Cardiac muscle cell (in vitro differentiated cells and primary cell): Measurements from ENCODE around the gene NTMT1. TPM values are rescaled to one million over a fixed set of nuclear protein-coding genes. Genes with fewer than 3 reads are reported as not detected.

Source experiments
- DNase-seq, 2 donors: peaks; one replicate each; pipeline versions ENCODE4 v3.0.0 to v3.0.0-alpha.2; 2010 to 2017; ENCODE audit warnings: low read depth in 1 of 2, low spot score in 1 of 2
- H3K27ac ChIP-seq: fragments of 200-600 bp; sonication (generic); 2 replicates; pipeline ENCODE4 v1.5.1; 2016
- H3K27me3 ChIP-seq: fragments of 200-600 bp; sonication (generic); 2 replicates; pipeline ENCODE4 v1.6.0; 2016; ENCODE audit warnings: control low read depth
- H3K36me3 ChIP-seq: fragments of 200-600 bp; sonication (generic); 2 replicates; pipeline ENCODE4 v1.5.1; 2016; ENCODE audit warnings: control low read depth
- H3K4me1 ChIP-seq: fragments of 200-600 bp; sonication (generic); 2 replicates; pipeline ENCODE4 v1.8.1; 2017; ENCODE audit warnings: low read depth, mild to moderate bottlenecking, mixed run types
- H3K4me3 ChIP-seq: fragments of 200-600 bp; sonication (generic); 2 replicates; pipeline ENCODE4 v1.5.1; 2016; ENCODE audit warnings: mild to moderate bottlenecking
- H3K9me3 ChIP-seq: fragments of 200-600 bp; sonication (generic); 2 replicates; pipeline ENCODE4 v1.5.1; 2017; ENCODE audit warnings: low read depth, mild to moderate bottlenecking, control low read depth
- CTCF ChIP-seq: IDR thresholded peaks from 2 replicates; pipeline ENCODE4 v1.5.1; 2012; ENCODE audit warnings: low read depth, mild to moderate bottlenecking, low read length
- polyA plus RNA-seq: library from polyadenylated mRNA; unstranded; fragments of >200 nt; fragmentation: Nextera tagmentation; extraction: Ambion mirVana; gene quantifications from 2 replicates; pipeline ENCODE4 v1.2.1, GENCODE V29; 2016
- total RNA-seq: library from RNA; depleted of rRNA; stranded (reverse); fragments of >200 nt; gene quantifications from 2 replicates; pipeline ENCODE4 v1.2.3, GENCODE V29; 2016

Gene NTMT1
- total and polyA plus RNA-seq, 2 experiments from 2014 or later = 35.2 to 77.6 TPM

- H3K9me3 ChIP-seq = no peaks in the 10 kb centered on the region
- no peak overlapping the region for H3K4me3 ChIP-seq
- no peaks in the 10 kb centered on the region for H3K36me3 ChIP-seq
- H3K27me3 ChIP-seq = no peaks in the 10 kb centered on the region
- TF ChIP-seq CTCF = no peak
- DNase-seq = no peak
- no peak overlapping the region for H3K27ac ChIP-seq
- H3K4me1 ChIP-seq = peaks cover 8% of the 10 kb centered on the region
These were observed 10.3 kb upstream of the NTMT1 start for GRCh38 chr9:129615407-129616285.

- TF ChIP-seq CTCF = peak; percentile 49
- Histone ChIP-seq H3K27me3 (peaks cover 10% of the 10 kb centered on the region), H3K36me3 (no peaks in the 10 kb centered on the region), H3K4me3 (no peak overlapping the region), H3K27ac (no peak overlapping the region), H3K9me3 (no peaks in the 10 kb centered on the region), H3K4me1 (peaks cover 9% of the 10 kb centered on the region)
- DNase-seq = peak in 1 of 2 donors; percentile 44
These were observed 8.8 kb upstream of the NTMT1 start for GRCh38 chr9:129617167-129617566.

GRCh38 chr9:129619787-129620668 is 5.9 kb upstream of the NTMT1 start:
- peak in 1 of 2 donors; percentile 69 for DNase-seq
- Histone ChIP-seq H3K9me3 (no peaks in the 10 kb centered on the region), H3K27me3 (peaks cover 10% of the 10 kb centered on the region), H3K4me1 (peaks cover 9% of the 10 kb centered on the region), H3K27ac (peak overlapping the region; percentile 3), H3K4me3 (peak overlapping the region; percentile 32), H3K36me3 (no peaks in the 10 kb centered on the region)
- peak; percentile 33 for TF ChIP-seq CTCF

GRCh38 chr9:129620669-129621295 is 5.2 kb upstream of the NTMT1 start, which contains the start of gene C9orf50:
C9orf50 (minus strand) TSS chr9:129621101; CDS start chr9:129620574, 527 bp downstream.
- peaks cover 9% of the 10 kb centered on the region for H3K4me1 ChIP-seq
- H3K9me3 ChIP-seq = no peaks in the 10 kb centered on the region
- no peak for DNase-seq
- H3K4me3 ChIP-seq = peak within 1 kb of the TSS; percentile 32
- H3K36me3 ChIP-seq = no peaks in the 10 kb centered on the region
- peak within 1 kb of the TSS; percentile 3 for H3K27ac ChIP-seq
- no peak for TF ChIP-seq CTCF
- H3K27me3 ChIP-seq = peaks cover 10% of the 10 kb centered on the region

GRCh38 chr9:129623331-129623730 is 2.6 kb upstream of the NTMT1 start:
- Histone ChIP-seq H3K27me3 (peaks cover 10% of the 10 kb centered on the region), H3K4me3 (no peak overlapping the region), H3K36me3 (no peaks in the 10 kb centered on the region), H3K4me1 (peaks cover 18% of the 10 kb centered on the region), H3K27ac (no peak overlapping the region), H3K9me3 (no peaks in the 10 kb centered on the region)
- DNase-seq = peak in 1 of 2 donors; percentile 82
- TF ChIP-seq CTCF = no peak
